Activated T-cell treated with anti-CD3 and anti-CD28 coated beads for 24 hours (primary cell): ENCODE results near the gene ZNF672.
A peak's percentile ranks its signal among the peaks of the same experiment; 100 is the strongest.
"Not testable (repeated sequence)": the region's sequence is repeated elsewhere in the genome, so short reads cannot be mapped to it uniquely, and the experiment has no call there.

ENCODE experiments used
- DNase-seq: peaks from one replicate; pipeline ENCODE4 v3.0.0-alpha.2; 2020; ENCODE audit warnings: low read depth

The ZNF672 gene

GRCh38 chr1:248856176-248856575, 18.2 kb downstream of the ZNF672 start:
- no peak for DNase-seq

- DNase-seq, result no peak
Measured at GRCh38 chr1:248857201-248857600, 19.2 kb downstream of the ZNF672 start.

- no peak for DNase-seq
Measured at GRCh38 chr1:248857749-248858095, 19.7 kb downstream of the ZNF672 start.

DNA sequence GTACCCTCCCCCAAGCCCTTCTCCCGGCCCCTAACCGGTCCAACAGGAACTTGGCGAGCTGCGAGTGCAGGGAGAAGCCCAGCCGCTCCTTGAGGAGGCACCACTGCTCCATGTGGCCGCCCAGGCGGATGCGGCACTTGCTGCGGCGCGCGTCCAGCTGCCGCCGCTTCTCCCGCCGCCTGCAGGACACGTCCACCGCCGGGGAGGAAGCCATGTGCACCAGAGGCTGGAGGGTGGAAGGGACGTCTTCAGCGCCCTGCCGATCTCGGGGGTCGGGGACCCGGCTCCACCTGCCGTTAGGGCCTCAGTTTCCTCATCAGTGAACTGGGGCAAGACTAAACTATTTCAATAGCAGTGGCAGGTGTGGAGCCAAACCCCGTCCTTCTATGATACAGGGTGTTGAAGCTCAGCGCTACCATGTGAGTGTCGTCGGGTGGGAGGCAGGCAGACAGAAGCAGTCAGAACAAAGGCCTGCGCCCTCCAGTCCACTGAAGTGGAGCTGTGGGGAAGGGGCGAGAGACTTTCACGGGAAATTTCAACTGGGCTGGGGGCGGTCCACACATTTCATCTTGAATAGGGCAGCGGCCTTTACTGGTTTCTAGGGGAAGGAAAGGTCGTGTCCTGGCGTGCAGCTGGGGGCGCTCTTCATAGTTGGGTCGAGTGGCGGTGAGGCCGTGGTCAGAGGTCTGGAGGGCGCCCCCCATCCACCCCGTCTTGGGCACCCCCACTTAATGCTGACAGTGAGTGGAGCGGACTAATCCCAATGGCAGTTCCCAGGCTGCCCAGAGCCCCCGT, 20.3 kb downstream of the ZNF672 start:
- DNase-seq, result no peak

DNA sequence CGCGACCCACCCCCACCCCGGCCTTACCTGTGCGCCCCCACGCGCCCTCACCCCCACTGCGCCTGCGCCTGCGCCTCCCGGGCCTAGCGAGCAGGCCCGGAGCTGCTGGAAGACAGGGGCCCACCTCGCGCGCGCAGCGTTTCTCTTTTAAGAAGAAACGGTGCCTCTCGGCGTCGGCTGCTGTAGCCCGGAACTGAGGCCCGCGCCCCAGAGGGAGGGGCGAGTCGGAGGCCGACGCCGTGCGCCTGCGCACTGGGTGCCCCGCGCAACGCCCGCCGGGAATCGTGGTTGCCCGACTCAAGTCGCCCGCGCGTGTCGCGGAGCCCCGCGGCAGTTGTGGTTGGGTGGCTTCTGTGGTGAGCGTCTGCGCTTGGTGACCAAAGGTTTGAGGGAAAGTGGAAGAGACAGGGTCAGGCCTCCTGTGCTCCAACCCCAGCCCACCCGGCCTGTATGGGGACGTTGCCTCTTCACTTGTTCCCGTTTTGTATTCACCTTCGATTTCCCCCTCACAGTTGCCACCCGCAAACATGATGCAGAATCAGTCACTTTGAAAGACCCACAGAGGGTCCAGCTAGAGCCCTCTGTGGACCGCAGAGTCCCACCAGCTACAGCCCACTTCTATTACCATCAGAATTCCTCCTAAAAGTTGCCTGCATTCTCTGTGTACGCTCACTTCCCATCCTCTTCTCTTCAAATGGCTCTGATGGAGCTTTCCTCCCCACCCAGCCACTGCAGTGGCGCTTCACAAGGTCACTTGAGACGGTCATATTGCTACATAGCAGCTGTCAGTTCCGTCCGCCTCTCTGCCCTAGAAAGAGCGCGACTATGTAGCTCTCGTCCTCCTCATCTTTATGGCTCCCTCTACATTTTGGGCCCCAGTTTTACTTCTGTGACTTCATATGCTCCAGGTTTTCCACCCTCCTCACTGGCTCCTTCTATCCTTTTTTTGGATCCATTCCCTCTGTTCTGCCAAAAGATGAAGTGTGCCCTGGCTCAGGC, 21.2 kb downstream of the ZNF672 start, which contains the start of gene ZNF692:
TSS of gene ZNF692 (minus strand) at position 195 of the 999 bp plus-strand sequence. CDS start 776 bp downstream, outside the sequence.
- peak; percentile 96 for DNase-seq

DNA sequence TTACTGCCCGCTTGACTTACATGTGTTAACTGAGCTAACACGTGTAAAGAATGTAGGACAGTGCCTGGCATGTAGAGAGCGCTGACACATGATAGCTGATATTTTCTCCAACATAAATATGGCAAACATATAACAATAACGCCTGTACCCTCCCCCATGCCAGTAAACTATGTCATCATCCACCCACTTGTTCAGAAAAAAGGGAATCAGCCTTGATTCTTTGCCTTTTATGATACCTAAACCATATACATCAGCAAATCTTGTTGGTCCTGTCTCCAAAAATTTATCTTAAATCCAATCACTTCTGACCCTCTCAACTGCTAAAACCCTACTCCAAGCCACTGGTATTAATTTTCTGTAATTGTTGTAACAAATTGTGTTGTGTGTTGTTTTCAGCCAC, 22.0 kb downstream of the ZNF672 start:
- no peak for DNase-seq

DNA sequence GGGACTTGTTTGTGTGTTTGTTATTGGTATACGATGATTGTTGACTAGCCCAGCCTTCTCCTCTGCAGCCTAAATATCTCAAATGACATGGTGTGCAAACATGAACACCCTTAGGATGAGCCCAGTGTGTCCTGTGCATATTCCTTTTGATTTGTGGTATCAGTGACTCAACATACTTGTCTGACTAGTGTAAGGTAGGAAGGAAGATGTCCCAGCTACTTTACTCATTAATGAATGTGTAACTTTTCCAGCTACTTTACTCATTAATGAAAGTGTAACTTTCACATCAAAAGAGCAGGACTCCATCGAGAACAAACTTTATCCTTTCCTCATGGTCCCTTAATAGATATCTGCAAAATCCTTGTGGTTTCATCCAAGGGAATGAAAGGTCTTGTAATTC, 23.6 kb downstream of the ZNF672 start:
- DNase-seq, result no peak

- no peak for DNase-seq
Measured at GRCh38 chr1:248862695-248862997, 24.6 kb downstream of the ZNF672 start.

GRCh38 chr1:248862998-248863881, 25.2 kb downstream of the ZNF672 start:
- DNase-seq, result peak; percentile 75

DNA sequence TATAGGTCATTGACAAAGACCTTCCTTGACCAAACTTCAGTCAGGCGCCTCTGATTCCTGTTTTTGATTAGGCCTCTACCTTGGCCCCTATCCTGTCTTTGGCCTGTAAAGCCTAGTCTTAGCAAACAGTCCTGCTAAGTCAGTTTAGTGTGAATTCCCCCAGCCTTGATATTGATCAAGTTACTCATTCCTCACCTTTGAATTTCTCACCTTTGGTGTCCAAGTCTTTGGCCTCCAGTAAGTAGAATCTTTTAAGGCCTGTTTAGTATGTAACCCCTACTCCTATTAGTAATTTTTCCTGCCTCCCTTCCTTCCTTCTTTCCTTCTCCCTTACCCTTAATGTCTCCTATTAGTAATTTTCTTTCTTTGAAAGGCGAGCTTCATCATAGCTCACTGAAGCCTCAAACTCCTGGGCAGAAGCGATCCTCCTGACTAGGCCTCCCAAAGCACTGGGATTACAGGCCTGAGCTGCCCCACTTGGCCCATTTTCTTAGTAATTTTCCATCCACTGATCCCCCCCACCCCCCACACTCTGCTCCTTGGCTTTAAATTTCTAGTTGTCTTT, 33.9 kb downstream of the ZNF672 start:
- no peak for DNase-seq

DNA sequence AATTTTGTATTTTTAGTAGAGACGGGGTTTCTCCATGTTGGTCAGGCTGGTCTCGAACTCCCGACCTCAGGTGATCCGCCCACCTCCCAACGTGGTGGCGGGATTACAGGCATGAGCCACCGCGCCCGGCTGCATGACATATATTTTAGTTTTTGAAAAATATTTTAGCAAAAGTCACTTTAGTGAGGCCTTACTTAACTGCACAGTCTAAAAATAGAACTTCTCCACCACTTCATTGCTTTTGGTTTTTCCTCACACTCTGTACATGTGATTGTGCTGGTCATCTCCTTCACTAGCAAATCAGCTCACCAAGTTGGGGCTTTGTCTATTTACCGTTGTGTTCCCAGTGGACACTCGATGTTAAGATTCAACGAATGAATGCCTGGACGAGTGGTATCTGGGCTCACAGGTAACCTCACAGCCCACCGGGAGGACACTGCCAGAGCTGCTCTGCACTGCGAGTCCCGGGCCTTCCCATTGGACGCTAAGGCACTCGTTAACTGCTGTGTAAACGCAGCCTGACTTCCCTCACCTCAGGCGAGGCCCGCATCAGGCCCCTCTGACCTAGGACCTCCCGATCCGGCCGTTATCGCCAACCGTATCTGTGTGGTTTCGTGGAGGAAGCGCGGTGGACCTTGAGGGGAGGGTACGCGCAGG, 34.9 kb downstream of the ZNF672 start:
- peak; percentile 53 for DNase-seq

GRCh38 chr1:248873409-248873992, 35.5 kb downstream of the ZNF672 start:
- DNase-seq, result peak; percentile 97

GRCh38 chr1:248873993-248874533, 36.0 kb downstream of the ZNF672 start:
- peak; percentile 83 for DNase-seq

DNA sequence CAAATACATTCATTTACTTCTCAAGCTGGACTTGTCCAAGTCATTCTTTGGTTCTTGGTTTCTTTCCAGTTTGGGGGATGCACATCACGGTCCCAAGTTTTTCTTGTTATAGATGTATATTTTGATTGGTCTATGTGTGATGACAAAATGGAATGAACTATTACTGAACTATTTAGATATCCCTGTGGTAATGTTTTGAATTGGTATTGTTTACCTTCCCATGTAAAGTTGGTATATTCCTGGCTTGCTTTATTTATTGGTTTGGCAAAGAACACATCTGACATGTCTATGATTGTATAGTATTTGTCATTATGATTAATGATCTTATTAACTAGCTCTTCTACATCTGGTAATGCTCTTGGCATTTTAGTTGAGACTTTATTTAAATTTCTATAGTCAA, 43.2 kb downstream of the ZNF672 start:
- no peak for DNase-seq

- not testable (repeated sequence) for DNase-seq
Measured at GRCh38 chr1:248882427-248882826, 44.4 kb downstream of the ZNF672 start.

DNA sequence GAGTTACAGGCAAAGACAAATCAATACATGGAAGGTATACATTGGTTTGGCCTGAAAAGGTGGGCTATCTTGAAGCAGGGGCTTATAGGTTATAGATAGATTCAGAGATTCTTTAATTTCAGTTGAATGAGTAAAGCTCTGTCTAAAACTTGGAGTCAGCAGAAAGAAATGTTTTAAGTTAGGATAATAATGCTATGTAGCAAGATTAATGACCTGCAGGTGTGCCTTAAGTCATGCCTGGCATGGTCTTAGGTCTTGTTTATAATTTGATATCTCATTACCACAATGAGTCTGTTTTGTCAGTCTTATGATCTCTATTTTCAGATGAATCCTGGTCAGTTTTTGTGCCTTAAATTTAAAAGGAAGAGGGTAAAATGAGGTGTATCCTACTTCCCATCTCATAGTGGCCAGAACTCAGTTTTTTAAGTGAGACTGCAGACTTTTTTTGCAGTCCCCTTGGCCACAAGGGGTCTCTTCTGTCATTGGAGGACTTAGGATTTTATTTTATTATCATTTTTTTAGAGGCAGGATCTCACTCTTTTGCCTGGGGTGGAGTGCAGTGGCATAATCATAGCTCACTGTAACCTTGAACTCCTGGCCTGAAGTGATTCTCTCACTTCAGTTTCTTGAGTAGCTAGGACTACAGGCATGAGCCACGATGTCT, 46.7 kb downstream of the ZNF672 start:
- DNase-seq, result no peak

DNA sequence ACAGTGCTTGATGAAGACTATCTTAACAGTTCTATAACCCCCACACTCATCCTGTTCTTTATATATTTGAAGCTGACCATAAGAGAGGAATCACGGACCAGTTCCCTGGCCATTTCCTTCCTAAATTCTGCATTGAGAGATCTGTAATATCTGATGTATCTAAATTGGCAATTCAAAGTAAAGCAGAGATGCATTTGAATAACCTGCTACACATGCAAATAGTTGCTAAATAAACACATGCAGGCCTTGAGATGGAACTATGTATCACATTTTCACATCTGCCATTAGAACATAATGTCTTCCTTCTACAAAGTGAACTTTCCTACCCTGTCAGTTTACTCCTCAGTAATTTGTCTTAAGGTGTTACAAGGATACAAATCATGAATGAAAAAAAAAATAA, 47.6 kb downstream of the ZNF672 start:
- DNase-seq, result no peak

GRCh38 chr1:248886237-248886895, 48.3 kb downstream of the ZNF672 start:
- DNase-seq, result no peak

- not testable (repeated sequence) for DNase-seq
Measured at GRCh38 chr1:248889914-248890243, 51.9 kb downstream of the ZNF672 start.
